ENCODE data around the gene SLC39A6. TPM values are rescaled to one million over a fixed set of nuclear protein-coding genes. Genes with fewer than 3 reads are reported as not detected.

The SLC39A6 gene
- polyA plus RNA-seq, 2 of the 4 experiments (the other 2 are of a cell fraction) = 49.1 to 68.0 TPM

- POLR2A ChIA-PET = interaction anchor here (0.7 kb wide), 1 partner anchor 87 kb away, joined by 3 read pairs; no protein-coding TSS in a partner anchor
- no peak for TF ChIP-seq ESRRA (IDR thresholded peaks at IDR 0.05; ENCODE audit: borderline replicate concordance, low read length)
- TF ChIP-seq NFE2L2 (conservative IDR thresholded peaks at IDR 0.05; ENCODE audit: low read length) = no peak
- no peak for TF ChIP-seq JUNB (IDR thresholded peaks at IDR 0.05)
- no peak for TF ChIP-seq HDAC2 (IDR thresholded peaks at IDR 0.05)
- no peak for TF ChIP-seq JUN (IDR thresholded peaks at IDR 0.05)
- TF ChIP-seq MYC (IDR thresholded peaks at IDR 0.05; ENCODE audit: borderline replicate concordance, low read length) = no peak
Measured at GRCh38 chr18:36153771-36154170, 24.6 kb upstream of the SLC39A6 start.

GRCh38 chr18:36153203-36153602, 24.1 kb upstream of the SLC39A6 start:
- H3K4me1 ChIP-seq = no peaks in the 10 kb centered on the region
- FAIRE-seq (no peak), DNase-seq (ENCODE audit: low read depth in 1 of 2, low spot score in 1 of 2) (no peak), ATAC-seq (0 out of 6 replicates have a peak, but pooled peaks of 1 of the 2 experiments have one; percentile 34)
- no peak overlapping the region for H3K4me3 ChIP-seq
- no peak overlapping the region for H3K27ac ChIP-seq
- ChIA-PET CTCF (interaction anchor here (0.7 to 1.3 kb wide), 2 partner anchors 20 to 392 kb away, joined by 3 read pairs; no protein-coding TSS in a partner anchor), POLR2A (interaction anchor here (0.7 kb wide), 1 partner anchor 86 kb away, joined by 3 read pairs; no protein-coding TSS in a partner anchor)
- H3K4me2 ChIP-seq = no peak overlapping the region
- TF ChIP-seq PHF8 (IDR thresholded peaks at IDR 0.05; ENCODE audit: borderline replicate concordance, low read depth) = no peak
- 92% methylated on average over 4 of the region's 4 CpGs for WGBS (ENCODE audit: missing lambda C conversion rate)
- no peaks in the 10 kb centered on the region for H3K9me3 ChIP-seq

More at GRCh38 chr18:36153771-36154170, 24.6 kb upstream of the SLC39A6 start:
- Histone ChIP-seq H3K4me3 (no peak overlapping the region), H3K9me3 (no peaks in the 10 kb centered on the region), H3K4me2 (no peak overlapping the region), H3K4me1 (no peaks in the 10 kb centered on the region), H3K27ac (no peak overlapping the region)
- no peak for DNase-seq (ENCODE audit: low read depth in 1 of 2, low spot score in 1 of 2)
- CTCF ChIA-PET = interaction anchor here (0.7 to 1.3 kb wide), 2 partner anchors 19 to 392 kb away, joined by 3 read pairs; no protein-coding TSS in a partner anchor
- WGBS (ENCODE audit: missing lambda C conversion rate) = 55% methylated on average over 2 of the region's 2 CpGs
- no peak for FAIRE-seq
- ATAC-seq = no peak

DNA sequence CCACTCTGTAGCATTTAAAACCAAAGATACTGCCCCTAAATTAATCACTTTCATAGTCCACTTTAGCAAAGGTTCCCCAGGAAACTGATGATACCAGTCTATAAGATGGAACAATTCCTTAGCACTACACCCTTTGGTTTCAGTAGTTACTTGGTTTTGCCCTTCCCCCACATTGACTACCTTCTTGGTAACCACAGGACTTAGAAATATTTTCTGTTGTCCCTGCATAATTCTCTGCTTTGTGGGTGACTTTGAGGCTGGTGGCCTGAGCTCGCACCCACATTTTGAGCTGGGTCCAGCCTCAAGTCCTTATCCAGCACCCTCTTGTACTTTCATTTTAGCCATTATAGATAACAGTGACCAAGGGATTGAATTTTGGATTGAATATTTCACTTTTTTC, 23.6 kb upstream of the SLC39A6 start:
- no peak overlapping the region for H3K4me2 ChIP-seq

More for the DNA sequence above, 23.6 kb upstream of the SLC39A6 start:
- TF ChIP-seq BHLHE40 (IDR thresholded peaks at IDR 0.05; ENCODE audit: low read depth, low read length) (no peak), REST (IDR thresholded peaks at IDR 0.05) (no peak), POLR2AphosphoS2 (conservative IDR thresholded peaks at IDR 0.05; ENCODE audit: low read length) (no peak), ZSCAN20 (CRISPR knock-in tag; IDR thresholded peaks at IDR 0.05) (no peak), SMC3 (IDR thresholded peaks at IDR 0.05) (no peak), HOXA7 (CRISPR knock-in tag; IDR thresholded peaks at IDR 0.05) (no peak), TP53 (CRISPR knock-in tag; IDR thresholded peaks at IDR 0.05) (no peak), HEYL (CRISPR knock-in tag; IDR thresholded peaks at IDR 0.05) (no peak), FOXS1 (CRISPR knock-in tag; IDR thresholded peaks at IDR 0.05) (no peak), ESRRA (IDR thresholded peaks at IDR 0.05; ENCODE audit: borderline replicate concordance, low read length) (no peak), HOXB13 (CRISPR knock-in tag; IDR thresholded peaks at IDR 0.05; ENCODE audit: low read depth) (no peak), CBX8 (IDR thresholded peaks at IDR 0.05) (no peak), MAZ (IDR thresholded peaks at IDR 0.05; ENCODE audit: borderline replicate concordance, low read depth, low read length) (no peak), FOSL2 (IDR thresholded peaks at IDR 0.05) (no peak), FOSL2 (CRISPR knock-in tag; IDR thresholded peaks at IDR 0.05) (no peak), CEBPB (IDR thresholded peaks at IDR 0.05) (no peak), RARB (CRISPR knock-in tag; IDR thresholded peaks at IDR 0.05) (no peak), POLR2A (IDR thresholded peaks at IDR 0.05; ENCODE audit: low read length) (no peak)
- TF ChIP-seq, protein P1, sequence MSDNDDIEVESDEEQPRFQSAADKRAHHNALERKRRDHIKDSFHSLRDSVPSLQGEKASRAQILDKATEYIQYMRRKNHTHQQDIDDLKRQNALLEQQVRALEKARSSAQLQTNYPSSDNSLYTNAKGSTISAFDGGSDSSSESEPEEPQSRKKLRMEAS (IDR thresholded peaks at IDR 0.05) = no peak
- TF ChIP-seq, protein P2, sequence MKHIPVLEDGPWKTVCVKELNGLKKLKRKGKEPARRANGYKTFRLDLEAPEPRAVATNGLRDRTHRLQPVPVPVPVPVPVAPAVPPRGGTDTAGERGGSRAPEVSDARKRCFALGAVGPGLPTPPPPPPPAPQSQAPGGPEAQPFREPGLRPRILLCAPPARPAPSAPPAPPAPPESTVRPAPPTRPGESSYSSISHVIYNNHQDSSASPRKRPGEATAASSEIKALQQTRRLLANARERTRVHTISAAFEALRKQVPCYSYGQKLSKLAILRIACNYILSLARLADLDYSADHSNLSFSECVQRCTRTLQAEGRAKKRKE (CRISPR knock-in tag; IDR thresholded peaks at IDR 0.05; ENCODE audit: low read depth) = no peak
- no peaks in the 10 kb centered on the region for H3K9me3 ChIP-seq
- WGBS (ENCODE audit: missing lambda C conversion rate) = 100% methylated on average over 1 of the region's 1 CpG
- DNase-seq (ENCODE audit: low read depth in 1 of 2, low spot score in 1 of 2) (no peak), FAIRE-seq (no peak), ATAC-seq (no peak)
- ChIA-PET POLR2A (no interaction called here), CTCF (interaction anchor here (1.3 kb wide), 1 partner anchor 20 kb away, joined by 3 read pairs; no protein-coding TSS in a partner anchor)
- H3K4me3 ChIP-seq = no peak overlapping the region
- H3K4me1 ChIP-seq = no peaks in the 10 kb centered on the region
- no peak overlapping the region for H3K27ac ChIP-seq

Measured in A549 (cell line).